C4-2B (cell line): ENCODE data around the gene FRK.

ENCODE experiments used
- CTCF ChIP-seq: fragments of 450-650 bp; conservative IDR thresholded peaks from 2 replicates; pipeline ENCODE4 v1.5.1; 2017; ENCODE audit warnings: mild to moderate bottlenecking
- ZFX ChIP-seq: fragments of 450-650 bp; IDR thresholded peaks from 2 replicates; pipeline ENCODE4 v1.6.1; 2017

DNA sequence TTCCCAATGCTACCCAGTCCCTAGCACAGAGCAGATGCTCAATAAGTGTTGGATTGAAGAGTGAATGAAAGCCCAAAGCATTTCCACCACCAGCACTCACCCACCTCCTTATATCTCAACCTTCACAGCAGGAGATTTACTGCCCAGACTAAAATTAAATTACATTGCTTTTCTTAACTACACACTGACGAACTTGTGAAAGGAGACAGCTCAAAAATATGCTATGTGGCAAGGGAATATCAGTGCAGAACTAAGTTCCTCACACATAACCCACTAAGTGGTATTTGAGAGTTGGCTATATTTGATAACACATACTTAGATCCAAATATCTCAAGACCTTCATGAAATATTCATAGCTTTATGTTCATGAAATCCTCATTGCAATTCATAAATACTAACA, 137.7 kb downstream of the FRK start:
- TF ChIP-seq CTCF (no peak), ZFX (no peak)
